GM18520 (cell line): ENCODE measurements around the gene RTP3.
"Not testable (repeated sequence)": the region's sequence is repeated elsewhere in the genome, so short reads cannot be mapped to it uniquely, and the experiment has no call there.

Experiments
- ATAC-seq: cut with Tn5 transposase; IDR thresholded peaks from one replicate; pipeline ENCODE4 v1.9.1; 2021; ENCODE audit not compliant: unreplicated experiment

Gene RTP3

DNA sequence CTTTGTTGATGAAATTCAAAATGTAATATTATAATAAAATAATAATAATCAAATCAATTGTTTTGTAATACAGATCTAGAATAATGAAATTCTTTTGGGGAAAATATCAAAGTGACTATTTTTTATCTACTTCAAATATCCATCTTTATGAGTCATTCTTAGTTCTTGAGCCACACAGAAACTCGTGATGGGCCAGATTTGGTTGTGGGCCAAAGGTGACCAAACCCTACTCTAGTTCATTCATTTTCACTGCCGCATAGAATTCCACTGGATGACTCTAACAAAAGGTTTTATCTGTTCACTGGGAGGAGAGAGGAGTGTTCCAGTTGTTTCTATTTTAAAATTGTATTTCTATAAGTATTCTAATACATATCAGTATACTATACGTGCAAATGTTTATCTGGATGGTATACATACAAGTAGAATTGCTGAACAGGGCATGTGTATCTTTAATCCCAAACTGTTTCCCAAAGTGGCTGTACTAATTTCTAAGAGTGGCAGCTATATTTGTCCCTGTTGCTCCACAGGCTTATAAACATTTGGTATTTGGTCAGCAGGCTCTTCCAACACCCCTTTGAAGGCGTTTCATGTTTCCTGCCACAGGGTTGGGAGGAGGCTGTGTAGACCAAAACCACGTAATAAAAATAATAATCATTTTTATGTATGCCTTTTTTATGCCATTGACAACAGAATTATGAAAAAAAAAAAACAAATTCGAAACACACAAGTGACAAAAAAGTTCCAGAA is 7.3 kb upstream of the RTP3 start:
- no peak for ATAC-seq

DNA sequence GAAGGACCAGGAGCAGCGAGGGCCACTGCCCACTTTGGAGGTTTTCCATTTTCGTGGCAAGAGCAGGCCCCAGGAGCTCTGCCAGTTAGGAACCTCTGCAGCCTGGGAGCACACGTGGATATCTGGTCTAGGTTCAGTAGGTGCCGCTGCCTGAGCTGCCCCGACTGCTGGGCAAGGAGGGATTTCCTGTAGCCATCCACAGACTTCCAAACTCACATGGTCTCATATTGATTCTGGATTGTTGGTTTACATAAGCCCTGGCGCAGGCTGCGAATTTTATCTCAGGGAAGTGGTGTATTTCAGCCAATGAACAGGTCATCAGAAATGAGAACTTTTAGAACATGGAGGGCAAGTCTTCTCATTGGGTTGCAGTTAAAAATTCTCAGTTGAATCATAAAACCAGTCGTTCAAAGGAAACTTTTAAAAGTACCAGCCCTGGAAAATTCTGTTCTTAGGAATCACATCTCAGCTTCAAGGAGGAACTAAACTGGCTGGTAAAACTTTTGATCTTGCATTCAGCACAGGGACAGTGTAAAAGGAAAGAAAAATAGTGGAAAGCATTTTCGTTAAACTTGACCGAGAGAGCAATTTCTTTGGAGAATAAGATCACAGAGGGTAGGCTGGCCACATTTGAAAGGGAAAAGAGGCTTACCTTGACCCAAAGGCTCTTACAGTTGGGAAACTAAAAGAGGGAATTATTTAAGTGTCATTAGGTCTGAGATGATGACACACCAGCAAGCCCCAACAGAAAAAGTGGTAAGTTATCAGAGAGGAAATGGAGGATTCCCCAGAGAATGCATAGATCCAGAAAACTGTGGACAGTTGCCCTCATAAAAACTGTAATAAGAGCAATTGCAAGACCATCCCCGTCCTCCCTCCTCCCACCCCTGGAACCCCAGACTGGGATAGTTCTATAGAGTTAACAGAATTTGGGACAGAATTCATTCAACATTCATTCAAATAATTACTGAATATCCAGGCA is 6.4 kb upstream of the RTP3 start:
- ATAC-seq = no peak

DNA sequence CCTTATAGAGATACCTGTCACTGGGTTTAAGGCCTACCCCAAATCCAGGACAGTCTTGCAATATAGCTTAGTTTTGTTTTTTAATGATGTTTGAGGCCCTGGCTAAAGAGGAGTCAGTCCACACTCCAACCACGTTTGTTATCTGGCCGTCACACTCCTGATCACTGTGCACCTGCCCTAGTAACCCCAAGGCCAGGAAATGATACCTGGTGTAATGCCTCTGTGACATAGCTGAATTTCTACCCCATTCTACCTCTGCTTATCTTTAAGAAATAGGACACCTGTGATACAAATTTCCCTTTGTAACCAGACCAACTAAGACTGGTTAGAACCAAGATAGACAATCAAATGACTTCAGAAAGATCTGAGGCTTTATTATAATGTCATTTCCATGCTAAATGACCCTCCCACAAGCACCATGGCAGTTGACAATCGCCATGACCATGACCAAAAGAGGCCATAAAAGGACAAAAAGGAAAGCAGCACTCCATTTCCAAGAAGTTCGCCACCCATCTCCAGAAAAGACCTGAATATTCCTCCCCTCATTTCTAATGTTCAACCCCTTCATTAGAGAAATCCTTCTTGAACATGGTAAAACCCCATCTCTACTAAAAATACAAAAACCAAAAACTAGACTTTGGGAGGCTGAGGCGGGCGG is 4.8 kb upstream of the RTP3 start:
- ATAC-seq = no peak

DNA sequence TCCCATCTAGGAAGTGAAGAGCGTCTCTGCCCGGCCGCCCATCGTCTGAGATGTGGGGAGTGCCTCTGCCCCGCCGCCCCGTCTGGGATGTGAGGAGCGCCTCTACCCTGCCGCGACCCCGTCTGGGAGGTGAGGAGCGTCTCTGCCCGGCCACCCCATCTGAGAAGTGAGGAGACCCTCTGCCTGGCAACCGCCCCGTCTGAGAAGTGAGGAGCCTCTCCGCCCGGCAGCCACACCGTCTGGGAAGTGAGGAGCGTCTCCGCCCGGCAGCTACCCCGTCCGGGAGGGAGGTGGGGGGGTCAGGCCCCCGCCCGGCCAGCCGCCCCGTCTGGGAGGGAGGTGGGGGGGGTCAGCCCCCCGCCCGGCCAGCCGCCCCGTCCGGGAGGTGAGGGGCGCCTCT is 3.3 kb upstream of the RTP3 start:
- not testable (repeated sequence) for ATAC-seq

DNA sequence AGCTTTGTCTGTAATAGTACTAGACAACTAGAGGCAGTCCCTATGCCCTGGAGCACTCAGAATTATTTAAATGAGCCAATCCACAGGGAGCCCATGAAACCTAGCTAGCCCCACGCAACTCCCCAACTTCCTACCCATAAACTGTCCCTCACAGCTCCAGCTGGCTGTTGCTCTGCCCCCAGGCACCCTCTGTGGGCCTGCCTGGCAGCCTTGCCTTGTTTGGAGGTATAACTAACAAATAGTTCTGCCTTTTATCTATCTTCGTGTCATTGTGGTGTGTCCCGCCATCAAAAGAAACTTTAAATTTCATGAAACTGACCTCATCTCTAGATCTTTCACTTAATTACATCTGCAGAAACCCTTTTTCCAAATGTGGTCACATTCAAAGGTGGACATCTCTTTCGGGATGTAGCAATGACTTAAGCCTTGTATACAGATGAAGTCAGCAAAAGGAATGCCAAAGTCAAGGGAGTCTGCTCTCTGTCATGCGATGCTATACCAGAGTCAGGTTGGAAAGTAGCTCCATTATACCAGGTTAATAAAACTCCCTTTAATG is 1.8 kb upstream of the RTP3 start:
- no peak for ATAC-seq

DNA sequence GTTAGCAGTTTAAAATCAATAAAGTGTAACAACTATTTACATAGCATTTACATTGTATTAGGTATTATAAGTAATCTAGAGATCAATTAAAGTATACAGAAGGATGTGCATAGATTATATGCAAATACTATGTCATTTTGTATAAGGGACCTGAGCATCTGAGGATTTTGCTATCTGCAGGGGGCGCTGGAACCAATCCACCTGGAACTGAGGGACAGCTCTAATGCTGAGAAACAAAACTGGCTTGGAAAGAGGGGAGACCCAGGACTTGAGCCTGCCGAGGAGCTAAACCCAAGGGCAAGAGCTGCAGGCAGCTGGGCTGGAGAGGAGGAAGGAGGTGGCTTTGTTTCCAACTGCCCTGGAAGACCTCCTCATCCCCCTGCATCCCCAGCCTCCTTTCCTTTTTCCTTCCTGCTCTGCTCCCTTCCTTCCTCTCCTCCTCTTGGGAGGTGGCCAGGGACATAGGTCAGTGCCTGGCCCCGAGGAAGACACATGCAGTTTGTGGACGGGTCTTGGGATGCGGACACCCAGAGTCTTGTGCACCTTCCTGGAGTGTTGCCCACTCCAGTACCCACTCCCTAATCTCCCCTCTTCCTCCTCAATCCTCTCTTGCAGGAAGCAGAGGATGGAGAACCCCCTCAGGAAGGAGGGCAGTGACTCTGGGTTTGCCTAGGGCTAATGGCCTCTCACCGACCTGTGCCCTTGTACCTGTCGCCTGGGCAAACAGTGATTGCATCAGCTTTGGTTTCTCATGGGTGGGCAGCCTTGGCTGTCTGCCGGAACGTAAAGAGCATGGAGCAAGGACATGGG is 825 bp upstream of the RTP3 start:
- no peak for ATAC-seq

DNA sequence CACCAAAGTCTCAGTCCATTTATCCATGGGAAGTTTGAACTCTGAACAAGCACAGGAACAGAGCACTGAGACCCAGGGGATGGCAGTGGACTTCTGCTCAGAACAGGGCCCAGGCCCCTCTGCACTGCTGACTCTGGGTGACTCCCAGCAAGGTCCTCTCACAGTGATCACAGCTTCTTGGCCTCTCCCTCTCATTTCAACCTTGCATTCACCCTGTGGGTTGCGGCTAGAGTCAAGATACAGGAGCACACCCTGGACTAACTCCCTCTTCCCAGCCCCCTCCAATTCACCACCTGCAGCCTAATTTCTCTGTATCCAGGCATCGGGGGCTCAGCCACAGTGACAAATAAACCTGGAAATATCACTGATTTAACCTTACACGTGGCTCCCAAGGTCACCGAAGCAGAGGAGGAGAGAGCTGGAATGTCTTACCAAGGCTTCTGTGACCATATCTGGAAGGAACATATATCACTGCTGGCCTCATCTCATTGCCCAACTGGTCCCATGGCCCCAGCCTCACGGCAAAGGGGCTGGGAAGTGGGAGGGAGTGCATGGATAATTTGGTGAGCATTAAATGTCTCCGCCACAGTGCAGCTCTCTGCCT is 1.2 kb downstream of the RTP3 start:
- ATAC-seq = no peak

DNA sequence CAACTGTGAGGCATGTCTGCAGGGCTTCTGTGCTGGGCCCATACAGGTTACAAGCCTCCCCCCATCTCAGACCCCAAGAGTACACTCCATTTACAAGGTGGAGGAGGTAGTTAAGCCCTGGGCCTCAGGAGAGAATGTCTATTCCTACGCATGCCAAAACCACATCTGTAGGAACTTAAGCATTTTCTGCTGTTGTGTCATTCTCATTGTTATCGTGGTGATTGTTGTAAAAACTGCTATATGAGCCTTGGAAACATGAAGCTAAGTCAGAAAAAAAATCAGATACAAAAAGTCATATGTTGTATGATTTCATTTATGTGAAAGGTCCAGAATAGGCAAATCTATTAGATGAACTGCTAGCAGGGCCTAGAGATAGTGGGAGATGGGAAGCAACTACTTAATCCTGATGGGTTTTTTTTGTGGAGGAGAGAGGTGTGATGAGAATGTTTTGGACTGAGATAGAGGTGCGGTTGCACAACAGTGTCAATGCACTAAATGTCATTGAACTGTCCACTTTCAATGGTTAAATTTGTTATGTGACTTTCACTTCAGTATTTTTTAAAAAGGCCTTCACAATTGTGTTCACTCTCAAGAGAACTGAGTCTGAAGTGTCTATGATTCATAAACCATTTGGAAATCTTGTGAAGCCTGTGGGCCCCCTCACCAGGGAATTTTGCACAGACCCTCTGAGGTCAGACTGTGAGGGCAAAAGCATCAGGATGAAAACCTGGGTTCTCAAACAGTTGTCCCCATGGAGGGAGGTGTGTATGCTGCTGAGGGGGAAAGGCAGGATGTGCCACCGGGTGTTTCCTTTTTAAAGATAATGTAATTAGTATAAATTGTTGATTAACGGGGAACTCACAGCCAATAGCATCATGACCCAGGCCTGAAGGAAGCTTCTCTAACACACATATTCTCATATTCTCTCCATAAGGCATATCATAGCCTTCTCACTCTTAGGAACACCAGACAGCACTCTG is 3.2 kb downstream of the RTP3 start:
- ATAC-seq = no peak

DNA sequence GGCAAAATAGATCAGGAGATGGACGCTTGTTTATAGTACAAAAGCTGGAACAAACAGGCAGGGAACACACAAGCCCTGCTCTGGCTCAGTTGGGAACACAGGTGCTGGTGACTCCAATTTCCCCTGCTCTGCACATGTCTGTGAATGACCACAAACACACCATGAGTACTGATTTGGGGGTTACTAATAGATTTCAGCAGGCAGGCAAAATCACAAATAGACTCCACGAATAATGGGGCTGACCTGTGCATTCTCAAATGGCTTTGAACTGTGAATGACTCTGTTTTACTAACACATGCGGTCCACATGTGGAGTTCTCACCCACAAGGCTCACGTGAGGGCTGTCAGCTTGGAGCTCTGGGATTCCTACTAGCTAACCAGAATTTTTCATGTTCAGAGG is 3.9 kb downstream of the RTP3 start:
- ATAC-seq = no peak

DNA sequence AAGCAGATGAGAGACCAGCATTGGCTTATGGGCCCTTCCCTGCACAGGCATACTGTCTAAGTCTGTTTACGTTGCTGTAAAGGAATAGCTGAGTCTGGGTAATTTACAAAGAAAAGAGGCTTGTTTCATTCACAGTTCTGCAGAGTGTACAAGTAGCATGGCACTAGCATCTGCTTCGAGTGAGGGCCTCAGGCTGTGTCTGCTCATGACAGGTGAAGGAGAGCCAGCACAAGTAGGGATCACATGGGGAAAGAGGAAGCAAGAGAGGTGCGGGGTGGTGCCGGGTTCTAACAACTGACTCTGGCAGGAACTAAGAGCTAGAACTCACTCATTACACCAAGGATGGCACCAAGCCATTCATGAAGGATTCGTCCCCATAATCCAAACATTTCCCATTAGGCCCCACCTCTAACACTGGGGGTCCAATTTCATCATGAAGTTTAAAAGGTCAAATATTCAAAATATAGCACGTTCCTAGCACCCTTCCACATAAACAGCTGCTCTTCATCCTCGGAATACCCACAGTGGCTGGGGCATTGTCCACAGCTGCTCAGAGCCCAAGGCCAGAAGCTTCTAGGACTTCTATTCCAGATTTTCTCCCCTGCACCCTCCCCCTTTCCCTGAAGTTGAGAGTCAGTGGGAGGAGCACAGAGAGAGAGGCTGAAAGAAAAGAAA is 5.6 kb downstream of the RTP3 start:
- ATAC-seq = no peak

DNA sequence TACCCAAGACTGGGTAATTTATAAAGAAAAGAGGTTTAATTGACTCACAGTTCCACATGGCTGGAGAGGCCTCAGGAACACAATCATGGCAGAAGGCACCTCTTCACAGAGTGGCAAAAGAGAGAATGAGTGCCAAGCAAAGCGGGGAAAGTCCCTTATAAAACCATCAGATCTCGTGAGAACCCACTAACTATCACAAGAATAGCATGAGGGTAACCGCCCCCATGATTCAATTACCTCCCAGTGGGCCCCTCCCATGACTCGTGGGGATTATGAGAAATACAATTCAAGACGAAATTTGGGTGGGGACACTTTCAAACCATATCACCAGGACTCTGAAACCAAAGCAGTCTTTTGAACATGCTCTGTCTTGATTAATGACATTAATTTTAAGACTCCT is 7.0 kb downstream of the RTP3 start:
- no peak for ATAC-seq

DNA sequence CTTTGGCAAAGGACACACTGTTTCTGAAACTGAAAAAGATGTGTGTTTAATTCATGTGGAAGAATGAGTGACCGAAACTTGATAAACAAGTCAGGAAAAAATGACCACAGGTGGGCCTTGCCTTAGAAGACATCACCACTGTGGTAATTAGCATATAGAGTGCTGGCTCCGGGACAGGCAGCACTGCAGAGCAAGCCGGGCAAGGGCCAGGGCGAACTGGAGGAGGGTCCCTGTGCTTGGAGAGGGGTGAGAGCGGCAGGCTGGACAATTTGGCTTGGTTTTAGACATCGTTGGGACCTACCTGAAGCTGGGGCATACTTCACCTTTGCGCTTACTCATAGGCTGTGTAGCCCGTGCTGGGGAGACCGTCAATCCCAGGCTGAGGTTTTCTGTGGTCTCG is 8.2 kb downstream of the RTP3 start:
- no peak for ATAC-seq

DNA sequence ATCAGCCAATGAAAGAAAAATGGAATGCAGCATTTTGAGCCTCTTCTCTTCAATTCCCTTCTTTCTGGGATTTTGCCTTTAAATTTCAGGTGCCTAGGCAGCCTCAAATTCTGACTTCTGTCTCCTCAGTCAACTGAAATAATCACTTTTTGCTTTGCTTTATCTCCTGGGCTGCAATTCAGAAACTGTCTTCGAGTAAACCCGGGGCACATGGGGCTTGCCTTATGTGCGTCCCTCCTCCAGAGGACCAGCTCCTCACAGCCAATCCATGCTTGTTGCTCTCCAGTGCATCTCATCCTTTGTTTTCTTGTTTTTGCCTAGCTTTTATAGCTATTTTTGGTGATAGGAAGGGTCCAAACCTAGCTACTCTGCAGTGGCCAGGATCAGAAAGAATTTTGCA is 8.8 kb downstream of the RTP3 start:
- no peak for ATAC-seq

DNA sequence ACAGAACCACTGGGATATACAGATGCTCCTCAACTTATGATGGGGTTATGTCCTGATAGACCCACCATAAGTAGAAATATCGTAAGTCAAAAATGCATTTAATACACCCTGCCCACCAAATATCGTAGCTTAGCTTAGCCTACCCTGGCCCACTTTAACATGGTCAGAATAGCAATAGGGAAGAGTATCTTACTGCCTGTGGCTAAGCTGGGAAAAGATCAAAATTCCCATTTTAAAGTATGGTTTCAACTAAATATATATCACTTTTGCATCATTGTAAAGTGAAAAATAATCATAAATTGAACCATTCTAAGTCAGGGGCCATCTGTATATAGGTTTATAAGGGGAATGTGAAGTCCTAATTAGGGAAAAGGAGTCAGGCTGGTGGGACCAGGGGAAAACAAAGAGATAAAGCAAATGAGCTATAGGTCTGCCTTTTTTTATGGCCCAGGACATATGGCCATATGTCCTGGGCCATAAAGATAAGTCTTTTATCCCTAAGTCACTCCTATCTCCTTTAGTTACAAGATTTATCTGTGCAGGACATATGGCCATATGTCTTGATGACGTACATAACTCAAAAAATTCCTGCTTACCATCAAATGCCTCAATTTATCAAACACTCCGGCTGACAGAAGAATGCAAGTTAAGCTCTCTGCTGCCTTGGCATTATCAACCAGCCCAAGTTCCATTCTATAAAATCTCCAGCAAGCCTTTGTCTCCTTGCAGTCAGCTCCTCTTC is 11.2 kb downstream of the RTP3 start:
- no peak for ATAC-seq

DNA sequence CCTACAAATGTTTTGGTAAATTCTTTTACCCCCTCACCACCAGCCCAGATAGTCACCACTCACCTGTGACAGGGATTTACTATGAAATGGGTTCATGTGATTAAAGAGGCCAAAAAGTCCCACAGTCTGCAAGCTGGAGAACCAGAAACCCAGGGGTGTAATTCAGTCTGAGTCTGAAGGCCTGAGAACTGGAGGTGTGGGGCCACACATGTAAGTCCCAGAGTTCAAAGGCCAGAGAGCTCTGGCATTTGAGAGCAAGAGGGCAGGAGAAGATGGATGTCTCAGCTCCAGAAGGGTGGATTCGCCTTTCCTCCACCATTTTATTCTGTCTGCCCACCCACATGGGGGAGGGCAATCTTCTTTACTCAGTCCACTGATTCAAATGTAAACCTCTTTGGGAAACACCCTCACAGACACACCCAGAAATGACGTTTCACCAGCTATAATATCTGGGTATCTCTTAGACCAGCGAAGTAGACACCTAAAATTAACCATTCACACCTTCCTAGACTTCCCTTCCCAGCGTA is 11.9 kb downstream of the RTP3 start:
- no peak for ATAC-seq

DNA sequence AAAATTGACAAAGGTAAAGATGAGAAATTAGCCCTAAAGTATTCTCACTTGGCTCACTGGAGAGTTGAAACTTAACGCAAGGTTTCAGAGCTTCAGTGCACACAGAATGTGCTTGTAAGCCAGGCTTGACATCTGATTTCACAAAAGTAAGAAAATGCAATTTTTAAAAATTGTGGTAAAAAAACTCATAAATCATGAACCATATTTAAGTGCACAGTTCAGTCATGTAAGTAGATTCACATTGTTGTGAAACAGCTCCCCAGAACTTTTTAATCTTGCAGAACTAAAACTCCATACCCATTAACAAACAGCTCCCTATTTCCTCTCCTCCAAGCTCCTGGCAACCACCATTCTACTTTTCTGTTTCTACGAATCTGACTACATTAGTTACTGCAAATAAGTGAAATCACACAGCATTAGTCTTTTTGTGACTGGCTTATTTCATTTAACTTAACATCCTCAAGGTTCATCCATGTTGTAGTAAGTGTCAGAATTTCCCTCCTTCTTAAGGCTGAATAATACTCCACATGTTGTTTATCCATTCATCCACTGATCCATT is 14.5 kb downstream of the RTP3 start:
- no peak for ATAC-seq

DNA sequence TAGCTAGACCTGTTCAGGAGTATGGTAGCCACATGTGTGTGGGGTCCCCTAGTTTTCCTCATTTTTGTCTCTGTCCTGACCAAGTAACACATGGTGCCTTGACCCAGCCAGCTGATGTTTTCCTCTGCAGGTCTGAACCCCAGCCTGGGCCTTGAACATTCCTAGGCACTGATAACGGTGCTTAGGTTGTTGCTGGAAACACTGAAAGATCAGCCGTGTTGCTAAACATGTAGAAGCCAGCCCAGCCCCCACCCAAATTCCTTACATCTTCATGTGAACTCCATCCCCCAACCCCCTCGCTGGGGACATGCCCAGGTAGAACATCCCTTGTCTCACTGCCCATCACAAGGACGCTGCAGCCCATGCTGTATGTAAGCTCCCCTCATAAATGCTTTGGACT is 18.7 kb downstream of the RTP3 start:
- no peak for ATAC-seq
